Spinal cord (tissue), 10 donors: ENCODE data around the gene POLD2. TPM values are rescaled to one million over a fixed set of nuclear protein-coding genes. Genes with fewer than 3 reads are reported as not detected.

Experiments
- DNase-seq, 6 donors: peaks; one replicate each; pipeline versions ENCODE4 v3.0.0 to v3.0.0-alpha.2; 2013 to 2015; ENCODE audit warnings: low spot score in 6 of 6, low read depth in 4 of 6
- H3K27ac ChIP-seq: one replicate; pipeline ENCODE4 v1.5.1; 2013; ENCODE audit warnings: low read depth, low read length, control low read depth
- H3K27me3 ChIP-seq: one replicate; pipeline ENCODE4 v1.6.1; 2013; ENCODE audit warnings: low read length; ENCODE audit not compliant: control insufficient read depth, insufficient read depth
- H3K36me3 ChIP-seq: one replicate; pipeline ENCODE4 v1.6.1; 2013; ENCODE audit warnings: low read length; ENCODE audit not compliant: control insufficient read depth, insufficient read depth
- H3K4me1 ChIP-seq: one replicate; pipeline ENCODE4 v1.6.1; 2013; ENCODE audit warnings: low read length; ENCODE audit not compliant: control insufficient read depth, insufficient read depth
- H3K4me3 ChIP-seq: one replicate; pipeline ENCODE4 v1.5.1; 2013; ENCODE audit warnings: low read depth, low read length, control low read depth
- H3K9me3 ChIP-seq: one replicate; pipeline ENCODE4 v1.6.1; 2013; ENCODE audit warnings: low read length; ENCODE audit not compliant: control insufficient read depth, insufficient read depth
- WGBS: methylation state at CpG from one replicate; pipeline ENCODE4 v1.1.5; 2013; ENCODE audit warnings: missing lambda C conversion rate; ENCODE audit not compliant: insufficient coverage; 5-methylcytosine and 5-hydroxymethylcytosine counted together
- polyA plus RNA-seq, 2 donors: library from polyadenylated mRNA; unstranded; fragments of 120-200 nt; gene quantifications; one replicate each; pipeline ENCODE4 v1.2.1, GENCODE V29; 2013; ENCODE audit not compliant: insufficient read length in 2 of 2
- total RNA-seq, 2 donors: library from RNA; depleted of rRNA in 1 of 2; stranded (reverse); fragments of 120-200 nt in 1 of 2; fragments of >200 nt in 1 of 2; gene quantifications; one replicate each; pipeline versions ENCODE4 v1.2.3 to v1.2.4, GENCODE V29; 2013 to 2014
- donor health status: healthy.

The POLD2 gene
- total and polyA plus RNA-seq, 4 donors: 40.7 to 115 (median 100) TPM

GRCh38 chr7:44145969-44146911 lies 22.9 kb upstream of the POLD2 start:
- no peaks in the 10 kb centered on the region for H3K9me3 ChIP-seq
- peak overlapping the region; percentile 15 for H3K27ac ChIP-seq
- H3K4me3 ChIP-seq: peak overlapping the region; percentile 50
- peak in 3 of 6 donors; percentile 31 to 76 (median 74) for DNase-seq
- 8% methylated on average over 52 of the region's 65 CpGs for WGBS
- H3K4me1 ChIP-seq: peaks cover 37% of the 10 kb centered on the region
- peaks cover 13% of the 10 kb centered on the region for H3K27me3 ChIP-seq
- peaks cover 6% of the 10 kb centered on the region for H3K36me3 ChIP-seq

- H3K36me3 ChIP-seq: peaks cover 7% of the 10 kb centered on the region
- WGBS: 1% methylated on average over 53 of the region's 53 CpGs
- DNase-seq: peak in 3 of 6 donors; percentile 53 to 93 (median 85)
- H3K9me3 ChIP-seq: no peaks in the 10 kb centered on the region
- H3K27ac ChIP-seq: peak overlapping the region; percentile 15
- H3K4me1 ChIP-seq: peaks cover 37% of the 10 kb centered on the region
- peaks cover 13% of the 10 kb centered on the region for H3K27me3 ChIP-seq
- H3K4me3 ChIP-seq: peak overlapping the region; percentile 50
These were observed 22.2 kb upstream of the POLD2 start for GRCh38 chr7:44145479-44145968.

- WGBS: 49% methylated on average over 29 of the region's 31 CpGs
- DNase-seq: no peak
- Histone ChIP-seq H3K27me3 (peaks cover 13% of the 10 kb centered on the region), H3K4me3 (peak overlapping the region; percentile 41), H3K4me1 (peaks cover 37% of the 10 kb centered on the region), H3K27ac (peak overlapping the region; percentile 15), H3K9me3 (no peaks in the 10 kb centered on the region), H3K36me3 (peaks cover 11% of the 10 kb centered on the region)
These were observed 21.7 kb upstream of the POLD2 start for GRCh38 chr7:44144968-44145478.

- no peak for DNase-seq
- Histone ChIP-seq H3K27me3 (peaks cover 13% of the 10 kb centered on the region), H3K27ac (no peak overlapping the region), H3K4me1 (peaks cover 37% of the 10 kb centered on the region), H3K36me3 (peaks cover 15% of the 10 kb centered on the region), H3K9me3 (no peaks in the 10 kb centered on the region), H3K4me3 (peak overlapping the region; percentile 41)
- 99% methylated on average over 5 of the region's 6 CpGs for WGBS
These were observed 21.1 kb upstream of the POLD2 start for GRCh38 chr7:44144426-44144967.

GRCh38 chr7:44143646-44144250 lies 20.4 kb upstream of the POLD2 start:
- WGBS: 90% methylated on average over 5 of the region's 6 CpGs
- Histone ChIP-seq H3K27me3 (peaks cover 13% of the 10 kb centered on the region), H3K36me3 (peaks cover 19% of the 10 kb centered on the region), H3K27ac (no peak overlapping the region), H3K4me1 (peaks cover 37% of the 10 kb centered on the region), H3K9me3 (no peaks in the 10 kb centered on the region), H3K4me3 (no peak overlapping the region)
- DNase-seq: no peak

GRCh38 chr7:44142028-44142427 lies 18.7 kb upstream of the POLD2 start:
- WGBS: 89% methylated on average over 4 of the region's 4 CpGs
- H3K36me3 ChIP-seq: peaks cover 19% of the 10 kb centered on the region
- peaks cover 30% of the 10 kb centered on the region for H3K4me1 ChIP-seq
- H3K27ac ChIP-seq: no peak overlapping the region
- DNase-seq: no peak
- no peak overlapping the region for H3K4me3 ChIP-seq
- H3K27me3 ChIP-seq: peaks cover 13% of the 10 kb centered on the region
- H3K9me3 ChIP-seq: no peaks in the 10 kb centered on the region

GRCh38 chr7:44141221-44141850 lies 18.0 kb upstream of the POLD2 start, which contains the start of gene MYL7:
Gene MYL7, minus strand, starts transcription at chr7:44141332. Its CDS starts 27 bp downstream, at chr7:44141305.
- WGBS: 84% methylated on average over 6 of the region's 6 CpGs
- H3K4me3 ChIP-seq: no peak within 1 kb of the TSS
- no peaks in the 10 kb centered on the region for H3K9me3 ChIP-seq
- peaks cover 24% of the 10 kb centered on the region for H3K4me1 ChIP-seq
- H3K27me3 ChIP-seq: peaks cover 13% of the 10 kb centered on the region
- no peak within 1 kb of the TSS for H3K27ac ChIP-seq
- peaks cover 19% of the 10 kb centered on the region for H3K36me3 ChIP-seq
- DNase-seq: no peak

GRCh38 chr7:44140341-44140740 lies 17.0 kb upstream of the POLD2 start:
- H3K4me3 ChIP-seq: no peak overlapping the region
- no peak for DNase-seq
- H3K36me3 ChIP-seq: peaks cover 19% of the 10 kb centered on the region
- no peak overlapping the region for H3K27ac ChIP-seq
- H3K27me3 ChIP-seq: peaks cover 9% of the 10 kb centered on the region
- peaks cover 20% of the 10 kb centered on the region for H3K4me1 ChIP-seq
- H3K9me3 ChIP-seq: no peaks in the 10 kb centered on the region
- WGBS: 87% methylated on average over 5 of the region's 10 CpGs
